ENCODE data around the gene SH2D2A. TPM values are rescaled to one million over a fixed set of nuclear protein-coding genes. Genes with fewer than 3 reads are reported as not detected.
A peak's percentile ranks its signal among the peaks of the same experiment; 100 is the strongest.

SH2D2A gene
- total and polyA plus RNA-seq, 3 donors from 2014 or later = 1.3 to 3.1 TPM; not detected in 1

- intact Hi-C loops (cut with DNase I; ENCODE audit: low total_unique reads) = no loop called here
- no peak overlapping the region for H3K27ac ChIP-seq
- peak overlapping the region; percentile 24 to 45 for H3K4me3 ChIP-seq
- H3K36me3 ChIP-seq (ENCODE audit: low read depth, missing control alignments) = no peaks in the 10 kb centered on the region
- no peaks in the 10 kb centered on the region for H3K27me3 ChIP-seq
- H3K4me1 ChIP-seq = peaks cover 38% of the 10 kb centered on the region
- DNase-seq = peak; percentile 66
- 1% methylated on average over 27 to 35 of the region's 35 CpGs for whole genome bisulfite sequencing, 2 donors
- TF ChIP-seq, protein P1, sequence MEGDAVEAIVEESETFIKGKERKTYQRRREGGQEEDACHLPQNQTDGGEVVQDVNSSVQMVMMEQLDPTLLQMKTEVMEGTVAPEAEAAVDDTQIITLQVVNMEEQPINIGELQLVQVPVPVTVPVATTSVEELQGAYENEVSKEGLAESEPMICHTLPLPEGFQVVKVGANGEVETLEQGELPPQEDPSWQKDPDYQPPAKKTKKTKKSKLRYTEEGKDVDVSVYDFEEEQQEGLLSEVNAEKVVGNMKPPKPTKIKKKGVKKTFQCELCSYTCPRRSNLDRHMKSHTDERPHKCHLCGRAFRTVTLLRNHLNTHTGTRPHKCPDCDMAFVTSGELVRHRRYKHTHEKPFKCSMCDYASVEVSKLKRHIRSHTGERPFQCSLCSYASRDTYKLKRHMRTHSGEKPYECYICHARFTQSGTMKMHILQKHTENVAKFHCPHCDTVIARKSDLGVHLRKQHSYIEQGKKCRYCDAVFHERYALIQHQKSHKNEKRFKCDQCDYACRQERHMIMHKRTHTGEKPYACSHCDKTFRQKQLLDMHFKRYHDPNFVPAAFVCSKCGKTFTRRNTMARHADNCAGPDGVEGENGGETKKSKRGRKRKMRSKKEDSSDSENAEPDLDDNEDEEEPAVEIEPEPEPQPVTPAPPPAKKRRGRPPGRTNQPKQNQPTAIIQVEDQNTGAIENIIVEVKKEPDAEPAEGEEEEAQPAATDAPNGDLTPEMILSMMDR (IDR thresholded peaks at IDR 0.05) = peak; percentile 63 to 83 (median 69)
- TF ChIP-seq POLR2A (IDR thresholded peaks at IDR 0.05) = no peak
- no peaks in the 10 kb centered on the region for H3K9me3 ChIP-seq
These were observed 43.5 kb upstream of the SH2D2A start for GRCh38 chr1:156860113-156860627.

DNA sequence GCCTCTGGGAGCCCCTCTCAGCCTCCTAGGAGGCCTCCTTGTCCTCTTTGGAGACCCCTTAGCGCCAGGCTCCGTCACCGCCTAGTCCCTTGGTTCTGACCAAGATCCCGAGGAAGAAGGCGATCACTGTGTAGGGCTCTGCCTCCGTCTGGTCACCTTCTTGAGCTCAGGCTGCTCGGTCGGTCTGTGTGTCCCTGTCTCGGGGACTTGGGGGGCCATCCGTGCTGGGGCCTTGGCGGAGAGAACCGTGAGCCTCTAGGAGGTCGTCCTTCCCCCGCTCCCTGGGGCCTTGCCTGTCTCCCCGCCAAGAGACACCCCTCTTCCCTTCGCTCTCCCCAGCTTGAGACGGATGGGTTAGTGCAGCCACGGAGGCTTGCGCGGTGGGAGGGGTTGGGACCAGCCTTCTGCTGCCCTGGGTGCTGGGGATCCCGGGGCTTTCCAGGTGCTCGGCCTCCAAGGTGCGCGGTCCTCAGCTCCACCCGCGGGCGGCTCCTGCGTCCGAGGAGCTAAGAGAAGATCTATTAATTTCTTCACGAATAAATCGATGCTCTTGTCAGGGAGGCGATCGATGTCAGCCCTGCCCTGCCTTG lies 43.0 kb upstream of the SH2D2A start:
- DNase-seq = no peak
- Histone ChIP-seq H3K4me1 (peaks cover 38% of the 10 kb centered on the region), H3K27me3 (no peaks in the 10 kb centered on the region), H3K9me3 (no peaks in the 10 kb centered on the region), H3K4me3 (peak overlapping the region in 1 of 2 donors; percentile 45), H3K36me3 (ENCODE audit: low read depth, missing control alignments) (no peaks in the 10 kb centered on the region), H3K27ac (no peak overlapping the region)
- intact Hi-C loops (cut with DNase I; ENCODE audit: low total_unique reads) = no loop called here
- TF ChIP-seq, protein P1 (IDR thresholded peaks at IDR 0.05) = no peak
- TF ChIP-seq POLR2A (IDR thresholded peaks at IDR 0.05) = no peak
- WGBS, 2 donors = 0 to 3% methylated on average over 17 to 26 of the region's 33 CpGs

DNA sequence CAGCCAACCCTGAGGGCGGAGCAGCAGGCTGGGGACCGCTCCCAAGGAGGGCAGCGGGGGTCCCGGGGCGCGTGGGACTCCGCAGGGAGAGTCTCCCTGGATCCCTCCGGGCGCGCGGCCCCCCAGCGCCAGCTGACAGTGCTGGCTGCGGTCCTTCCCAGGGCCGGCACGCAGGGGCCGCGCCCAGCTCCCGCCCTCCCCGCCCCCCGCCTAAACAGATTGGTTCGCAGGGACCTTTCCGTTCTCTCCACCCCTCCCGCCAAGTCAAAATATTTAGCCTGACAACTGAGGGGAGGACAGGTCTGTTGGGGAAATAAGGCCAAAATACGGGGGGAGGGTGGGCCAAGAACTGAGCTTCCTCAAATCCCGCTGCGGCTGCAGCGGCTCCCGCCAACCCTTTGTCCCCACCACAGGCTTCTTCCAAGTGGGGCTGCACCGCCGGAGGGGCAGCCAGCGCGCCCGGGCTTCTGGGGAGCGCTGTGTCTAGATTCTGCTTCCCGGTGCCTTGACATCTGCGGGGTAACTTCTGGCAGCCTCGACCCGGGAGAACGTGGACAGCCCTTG lies 42.4 kb upstream of the SH2D2A start, which contains the start of gene INSRR:
Gene INSRR, minus strand, starts transcription at position 159 of the 564 bp plus-strand sequence. CDS start 496 bp downstream, outside the sequence.
- DNase-seq = no peak

GRCh38 chr1:156858555-156858956 lies 41.9 kb upstream of the SH2D2A start:
- Histone ChIP-seq H3K9me3 (no peaks in the 10 kb centered on the region), H3K36me3 (ENCODE audit: low read depth, missing control alignments) (no peaks in the 10 kb centered on the region), H3K27me3 (no peaks in the 10 kb centered on the region), H3K4me3 (peak overlapping the region in 1 of 2 donors; percentile 45), H3K4me1 (peaks cover 35% of the 10 kb centered on the region), H3K27ac (no peak overlapping the region)
- no peak for TF ChIP-seq POLR2A (IDR thresholded peaks at IDR 0.05)
- TF ChIP-seq, protein P1 (IDR thresholded peaks at IDR 0.05) = no peak
- peak; percentile 84 for DNase-seq
- intact Hi-C loops (cut with DNase I; ENCODE audit: low total_unique reads) = no loop called here
- WGBS, 2 donors = 13 to 25% methylated on average over 5 of the region's 5 CpGs

More for the DNA sequence above, 42.4 kb upstream of the SH2D2A start, which contains the start of gene INSRR:
- Histone ChIP-seq H3K27me3 (no peaks in the 10 kb centered on the region), H3K36me3 (ENCODE audit: low read depth, missing control alignments) (no peaks in the 10 kb centered on the region), H3K9me3 (no peaks in the 10 kb centered on the region), H3K4me3 (peak within 1 kb of the TSS in 1 of 2 donors; percentile 45), H3K27ac (no peak within 1 kb of the TSS), H3K4me1 (peaks cover 38% of the 10 kb centered on the region)
- no peak for TF ChIP-seq POLR2A (IDR thresholded peaks at IDR 0.05)
- TF ChIP-seq, protein P1 (IDR thresholded peaks at IDR 0.05) = no peak
- WGBS, 2 donors = 2 to 3% methylated on average over 23 to 37 of the region's 39 CpGs
- intact Hi-C loops (cut with DNase I; ENCODE audit: low total_unique reads) = no loop called here
